ENCODE measurements around the gene MPL.

GRCh38 chr1:43351421-43352350, 14.1 kb downstream of the MPL start:
- TF ChIP-seq TAF1 (IDR thresholded peaks at IDR 0.05; ENCODE audit: borderline replicate concordance, insufficient read depth, low read length) (no peak), POLR2AphosphoS5 (IDR thresholded peaks at IDR 0.05; ENCODE audit: low read depth, low read length) (no peak)
